Inflammatory macrophage treated with lipopolysaccharide for 4 hours (primary cell): ENCODE results near the gene SEMA5A.

Source experiments
- DNase-seq: peaks from one replicate; pipeline ENCODE4 v3.0.0-alpha.2; 2020

Gene SEMA5A

DNA sequence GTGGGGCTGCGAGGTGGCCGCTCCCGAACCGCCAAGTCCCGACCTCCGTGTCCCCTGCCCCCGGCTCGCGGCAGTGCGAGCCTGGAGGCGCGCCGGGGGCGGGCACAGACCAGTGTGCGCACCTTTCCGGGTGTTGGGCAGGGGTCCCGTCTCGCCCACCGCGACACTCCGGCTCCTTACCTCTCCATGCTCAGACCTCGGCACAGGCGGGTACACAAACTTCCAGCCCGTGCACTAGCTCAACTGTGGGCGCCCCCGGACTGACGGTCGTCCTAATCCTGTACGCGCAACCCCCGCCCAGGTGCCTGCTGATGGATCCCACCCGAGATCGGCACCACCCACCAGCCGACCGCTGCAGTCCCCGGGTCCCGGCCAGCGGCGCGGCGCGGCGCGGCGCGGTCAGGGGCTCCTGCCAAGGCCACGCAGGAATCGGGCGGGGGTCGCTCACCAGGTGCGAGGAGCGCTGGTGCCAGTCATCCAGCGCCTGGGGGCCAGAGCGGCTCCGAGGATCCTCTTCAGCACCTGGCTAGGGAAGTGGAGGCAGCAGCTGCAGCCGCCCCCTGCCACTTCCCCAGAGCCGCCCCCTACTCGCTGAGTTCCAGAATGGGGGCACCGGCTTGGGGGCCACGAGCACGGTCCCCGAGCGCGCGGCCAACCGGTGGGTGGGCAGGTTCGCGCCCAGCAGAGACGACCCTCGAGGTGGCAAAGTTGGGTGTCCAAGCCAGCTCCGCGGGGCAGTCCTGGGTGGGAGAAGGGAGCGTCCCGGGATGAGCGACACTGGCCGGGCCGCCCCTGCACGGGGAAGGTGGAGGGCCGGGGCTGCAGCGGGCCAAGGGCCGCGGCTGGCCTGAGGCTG is 511 bp downstream of the SEMA5A start:
- no peak for DNase-seq

DNA sequence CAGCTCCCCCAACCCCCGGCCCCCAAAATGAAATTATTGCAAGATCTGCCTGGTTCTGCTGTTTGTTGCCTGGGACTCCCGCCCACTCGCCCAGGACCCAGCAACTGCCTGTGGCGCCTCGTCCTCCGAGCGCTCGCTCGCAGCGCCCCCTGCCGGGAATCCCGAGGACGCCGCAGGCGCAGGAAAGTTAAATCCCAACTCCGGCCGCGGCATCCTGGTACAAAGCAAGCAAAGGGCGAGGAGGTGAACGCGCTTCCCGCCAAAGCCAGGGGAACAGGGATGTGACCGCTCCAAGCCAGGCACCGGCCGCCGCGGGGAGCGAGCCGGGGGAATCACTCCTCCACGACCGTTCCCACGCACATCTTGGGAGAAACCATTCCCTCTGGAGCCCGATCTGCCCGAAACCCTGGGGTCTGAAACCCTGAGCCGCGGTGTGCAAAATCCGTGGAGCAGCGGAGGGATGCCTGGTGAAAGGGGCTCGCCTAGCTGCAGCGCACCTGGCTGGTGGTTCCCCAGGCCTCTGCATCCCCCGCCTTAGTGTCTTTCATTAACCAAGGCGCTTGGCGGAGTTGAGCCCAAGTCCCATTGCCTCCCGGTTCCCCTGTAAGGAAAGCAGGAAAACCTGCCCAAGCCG is 1.3 kb downstream of the SEMA5A start:
- peak; percentile 37 for DNase-seq

DNA sequence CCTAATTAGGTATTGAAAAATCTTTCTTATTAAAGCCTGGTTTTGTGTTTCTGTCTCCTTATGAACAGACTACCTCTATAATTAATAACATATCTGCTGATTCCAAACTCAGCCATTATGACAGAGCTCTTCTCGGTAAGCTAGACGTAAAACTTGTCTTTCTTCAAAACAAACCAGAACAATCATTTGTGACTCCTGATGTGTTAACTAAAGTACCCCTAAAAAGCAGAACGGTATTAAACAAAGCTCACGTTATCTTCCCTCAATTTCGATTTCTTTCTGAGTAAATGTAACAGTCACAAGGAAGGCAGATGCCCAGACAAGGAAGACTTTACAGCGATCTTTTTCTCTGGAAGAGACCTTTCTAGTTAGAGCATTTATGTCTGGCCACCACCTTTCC is 1.8 kb downstream of the SEMA5A start:
- DNase-seq = no peak

DNA sequence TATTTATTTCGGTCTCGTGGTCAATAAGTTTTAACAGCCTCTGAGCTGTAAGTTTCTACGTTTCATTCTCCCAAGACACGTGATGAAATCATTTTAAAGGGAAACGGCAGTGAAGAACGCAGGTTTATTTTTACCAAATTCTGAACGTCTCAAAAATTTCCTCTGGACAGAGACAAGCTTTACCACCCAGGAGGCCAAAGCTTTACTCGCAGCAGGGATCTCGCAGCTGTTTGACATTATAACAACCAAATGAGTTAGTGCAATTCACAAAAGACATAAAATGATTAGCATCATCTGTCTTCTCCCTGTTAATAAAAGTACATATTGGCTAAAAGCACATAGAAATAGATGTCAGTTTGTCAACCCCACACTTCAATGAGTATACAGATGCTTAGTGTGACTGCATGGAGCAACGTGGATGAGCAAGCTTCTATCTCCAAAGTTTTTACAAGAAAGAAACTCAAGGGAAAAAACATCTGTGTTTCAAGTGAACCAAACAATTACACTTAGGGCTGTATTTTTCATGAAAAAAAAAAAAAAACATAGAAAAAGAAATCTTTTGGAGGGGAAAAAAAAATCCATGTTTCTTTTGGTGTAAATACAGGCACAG is 2.5 kb downstream of the SEMA5A start:
- no peak for DNase-seq

DNA sequence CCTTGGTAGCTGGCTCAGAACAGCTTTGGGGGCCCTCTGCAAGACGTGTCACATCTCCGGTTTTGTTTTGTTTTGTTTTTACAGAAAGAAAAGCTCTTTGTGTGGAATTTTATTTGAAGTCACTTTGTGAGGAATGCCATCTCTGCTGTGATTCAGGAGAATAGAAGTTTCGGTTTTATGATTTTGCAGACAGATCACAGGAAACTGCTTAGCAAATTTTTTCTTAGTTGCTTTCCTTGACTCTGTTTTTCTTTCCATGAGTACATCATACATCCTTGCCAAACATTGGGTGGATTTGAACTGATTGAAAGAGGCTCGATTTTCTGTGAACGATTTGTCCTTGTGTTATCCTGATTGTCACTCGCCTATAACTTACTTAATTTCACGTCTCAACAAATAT is 5.1 kb downstream of the SEMA5A start:
- no peak for DNase-seq

DNA sequence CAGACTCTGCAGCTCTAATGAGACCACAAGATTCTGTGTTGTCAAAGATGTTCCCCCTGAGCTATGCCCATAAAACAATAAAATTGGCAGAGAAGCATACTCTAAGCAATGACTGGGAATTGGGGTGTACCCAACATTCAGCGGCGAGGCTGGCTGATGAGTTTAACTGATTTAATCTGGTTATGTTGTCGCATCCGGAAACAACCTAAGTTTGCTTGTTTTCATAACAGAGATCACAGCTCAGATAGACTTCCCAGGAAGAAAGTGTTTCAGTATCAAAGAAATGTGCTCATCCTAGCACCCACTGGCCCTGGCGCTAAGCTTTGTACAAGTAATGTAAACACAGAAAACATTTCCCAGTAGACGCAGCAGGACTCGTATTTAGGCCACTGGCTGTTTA is 7.4 kb downstream of the SEMA5A start:
- DNase-seq = no peak

DNA sequence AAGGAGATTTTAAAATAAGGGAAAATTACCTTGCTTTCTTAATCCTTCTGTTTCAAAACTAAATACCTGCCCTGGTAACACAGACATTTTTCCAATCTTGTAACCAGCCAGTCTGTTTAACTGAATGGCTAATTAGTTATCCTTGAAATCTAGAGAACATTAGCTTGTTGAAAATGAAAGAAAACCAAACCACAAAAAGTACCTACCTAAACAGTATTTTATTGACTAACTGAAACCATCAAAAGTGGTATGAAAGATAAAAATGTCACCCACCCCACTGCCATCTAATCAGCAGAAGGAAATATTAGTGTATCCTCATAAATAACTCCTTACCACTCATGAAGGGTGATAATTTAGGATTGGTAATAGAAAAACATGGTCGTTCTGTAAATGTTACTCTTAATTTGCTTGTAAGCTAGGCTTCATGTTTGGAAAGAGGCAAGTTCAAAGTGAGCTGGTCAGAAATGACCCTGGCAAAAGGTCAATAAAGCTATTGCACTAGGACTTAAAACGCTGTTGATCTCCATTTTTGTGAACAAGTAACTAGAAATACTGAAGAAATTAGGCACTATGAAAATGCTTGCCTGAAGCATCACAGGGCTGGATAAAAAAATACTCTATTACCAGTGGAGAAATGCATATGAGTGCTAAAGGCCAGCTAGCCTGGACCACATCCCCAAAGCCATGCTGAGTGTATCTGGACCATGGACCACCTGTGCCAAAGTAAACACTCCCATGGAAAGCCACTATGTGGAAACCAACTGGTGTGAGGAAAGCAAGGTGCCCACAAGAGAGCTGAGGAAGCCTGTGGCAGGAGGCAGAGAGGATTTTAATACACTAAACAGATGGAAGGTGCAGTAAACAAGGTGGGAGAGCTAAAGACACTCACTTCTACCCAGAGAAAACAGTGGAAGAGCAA is 8.4 kb downstream of the SEMA5A start:
- no peak for DNase-seq

DNA sequence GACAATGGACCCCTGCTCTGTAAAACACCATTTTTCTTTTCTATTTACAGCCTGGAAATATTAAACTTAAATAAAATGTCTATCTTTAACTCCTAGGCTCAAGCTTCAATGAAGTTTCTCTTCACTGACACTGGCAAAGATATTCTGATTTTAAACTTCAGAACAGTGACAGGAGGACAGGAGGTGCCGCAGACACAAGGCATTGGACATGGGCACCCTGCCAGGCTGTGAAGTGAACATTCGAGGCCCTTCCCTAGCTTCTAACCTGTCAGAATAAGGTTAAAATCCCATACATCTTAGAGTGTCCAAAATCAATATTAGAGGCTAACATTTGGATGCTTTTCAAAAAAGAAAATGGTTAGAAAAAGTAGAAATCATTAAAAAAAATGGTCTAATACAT is 9.2 kb downstream of the SEMA5A start:
- no peak for DNase-seq

DNA sequence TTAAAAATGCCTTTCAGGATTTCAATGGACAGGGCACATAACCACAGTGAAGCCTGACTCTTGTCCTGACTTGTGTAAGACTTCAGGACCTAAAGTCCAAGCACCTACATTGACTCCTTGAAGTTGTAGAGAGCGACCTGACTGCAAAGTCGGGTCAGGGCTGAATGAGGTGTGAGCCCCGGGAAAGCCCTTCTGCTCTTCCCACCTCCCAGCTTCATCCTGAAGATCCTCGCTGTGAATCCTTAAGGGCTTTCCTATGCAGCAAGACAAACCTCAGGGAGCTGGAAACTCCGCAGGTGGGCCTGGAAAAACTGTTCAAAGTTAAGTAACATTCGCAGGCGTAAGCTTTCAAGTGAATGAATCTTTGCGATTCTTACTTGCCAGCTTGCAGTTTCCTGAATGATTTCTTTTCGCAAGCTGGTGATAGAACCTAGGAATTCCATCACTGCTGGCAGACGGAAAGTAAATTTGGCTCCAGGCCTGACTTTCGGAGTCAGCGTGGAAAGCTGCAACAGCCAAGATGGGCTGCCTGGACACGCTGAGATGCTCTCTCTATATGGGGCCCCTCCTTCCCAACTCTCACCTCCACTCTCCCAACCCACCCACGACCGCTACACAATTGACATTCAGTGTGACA is 10.9 kb downstream of the SEMA5A start:
- DNase-seq = no peak

DNA sequence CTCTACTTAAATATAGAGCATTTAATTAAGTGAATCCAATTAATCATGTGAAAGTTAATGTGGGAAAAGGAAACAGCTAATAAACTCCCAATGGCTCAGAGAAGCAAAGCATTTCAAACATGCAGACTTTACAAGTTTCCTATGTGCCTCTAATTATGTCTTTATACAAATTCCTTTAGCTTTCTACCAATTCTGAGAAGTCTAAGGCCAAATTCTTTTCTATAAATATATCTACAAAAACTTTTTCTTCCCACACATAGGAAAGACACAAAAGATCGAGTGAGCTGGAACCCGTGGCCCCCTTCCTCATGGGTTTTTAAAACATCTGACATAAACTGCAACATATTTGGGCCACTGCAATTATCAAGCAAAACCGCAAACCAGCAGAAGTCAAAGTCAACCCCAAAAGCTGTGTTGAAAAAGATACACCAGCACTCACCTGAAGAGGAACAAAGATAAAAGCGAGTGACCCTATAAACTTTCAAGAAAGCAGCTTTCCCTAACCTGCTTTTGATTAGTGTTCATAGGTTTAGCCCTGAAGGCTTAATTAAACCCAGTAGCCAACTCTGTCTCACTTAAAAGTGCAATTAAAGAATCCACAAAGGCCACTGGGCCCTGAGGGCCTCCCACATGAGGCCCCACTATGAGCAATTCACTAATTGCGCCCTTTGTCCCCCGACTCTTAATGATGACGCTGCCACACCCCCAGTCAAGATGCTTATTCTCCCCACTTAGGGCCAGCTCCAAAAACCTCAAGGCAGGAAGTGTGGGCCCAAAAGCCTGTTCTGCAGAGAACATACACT is 12.1 kb downstream of the SEMA5A start:
- no peak for DNase-seq

DNA sequence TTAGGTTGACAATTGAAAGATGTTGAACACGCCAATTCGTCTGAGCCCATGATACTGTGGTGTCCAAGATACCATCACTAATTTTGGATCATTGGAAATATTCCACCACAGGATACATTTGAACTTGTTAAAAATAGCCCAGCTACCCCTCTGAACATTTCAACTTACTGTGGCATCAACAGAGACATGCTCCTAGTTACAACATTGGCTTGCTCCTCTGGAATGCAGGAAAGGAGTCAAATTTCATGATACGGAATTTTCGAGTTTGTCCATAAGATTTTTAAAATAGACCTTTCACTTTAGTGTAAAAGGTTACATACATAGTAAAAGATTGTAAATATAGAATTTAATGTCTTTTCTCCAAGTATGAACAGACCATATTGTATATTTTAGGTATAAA is 12.8 kb downstream of the SEMA5A start:
- DNase-seq = no peak

DNA sequence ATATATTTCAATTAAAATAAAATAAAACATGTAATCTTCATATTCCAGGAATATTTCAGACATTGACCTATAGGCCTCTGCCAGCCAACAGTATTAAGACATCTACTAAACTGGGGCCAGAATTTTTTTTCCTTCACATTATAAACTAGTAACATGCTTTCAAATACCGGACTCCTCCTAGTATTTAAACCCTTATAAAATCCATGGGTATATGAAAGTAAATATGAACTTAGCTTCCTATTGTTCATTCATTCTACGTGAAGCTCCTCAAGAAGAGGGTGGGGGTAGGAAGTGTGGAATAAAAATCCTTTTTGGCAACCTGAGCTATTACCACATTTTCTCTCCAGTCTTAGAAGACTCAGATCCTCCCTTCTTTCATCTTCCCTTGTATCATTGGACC is 16.4 kb downstream of the SEMA5A start:
- DNase-seq = no peak

DNA sequence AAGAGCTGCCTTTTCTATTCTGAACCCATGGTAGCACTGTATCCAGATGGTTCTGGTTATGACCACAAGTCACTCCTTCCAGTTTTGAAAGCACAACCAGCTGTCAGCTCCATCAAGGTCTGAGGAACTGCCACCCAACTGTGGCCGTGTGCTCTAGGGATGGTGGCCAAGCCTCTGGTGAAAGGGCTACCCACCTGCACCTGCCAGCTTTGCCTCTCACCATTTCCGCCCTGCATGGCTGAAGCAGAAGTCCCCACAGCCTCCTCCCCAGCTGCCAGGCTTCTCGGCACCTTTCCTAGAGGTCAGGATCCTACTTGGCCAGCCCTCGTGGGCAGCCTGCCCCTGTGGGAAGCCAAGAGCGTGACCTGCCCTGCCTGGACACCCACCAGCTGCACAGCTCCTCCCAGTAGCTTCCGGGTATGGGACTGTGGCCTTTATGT is 16.8 kb downstream of the SEMA5A start:
- no peak for DNase-seq

DNA sequence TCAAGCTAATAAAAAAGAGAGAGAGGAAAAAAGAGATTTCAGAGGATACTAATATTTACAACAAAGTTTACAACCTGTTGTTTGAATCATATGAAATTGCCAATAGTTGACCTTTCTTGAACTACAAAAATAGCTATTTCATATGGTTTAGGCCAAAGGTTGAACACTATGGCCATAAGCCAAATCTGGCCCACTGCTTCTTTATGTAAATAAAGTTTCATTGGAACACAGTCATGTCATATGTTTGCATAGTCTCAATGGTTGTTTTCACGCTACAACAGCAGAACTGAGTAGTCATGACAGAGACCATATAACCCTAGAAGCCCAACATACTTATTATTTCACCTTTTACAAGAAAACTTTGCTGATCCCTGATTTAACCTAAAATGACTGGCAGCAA is 20.9 kb downstream of the SEMA5A start:
- no peak for DNase-seq

DNA sequence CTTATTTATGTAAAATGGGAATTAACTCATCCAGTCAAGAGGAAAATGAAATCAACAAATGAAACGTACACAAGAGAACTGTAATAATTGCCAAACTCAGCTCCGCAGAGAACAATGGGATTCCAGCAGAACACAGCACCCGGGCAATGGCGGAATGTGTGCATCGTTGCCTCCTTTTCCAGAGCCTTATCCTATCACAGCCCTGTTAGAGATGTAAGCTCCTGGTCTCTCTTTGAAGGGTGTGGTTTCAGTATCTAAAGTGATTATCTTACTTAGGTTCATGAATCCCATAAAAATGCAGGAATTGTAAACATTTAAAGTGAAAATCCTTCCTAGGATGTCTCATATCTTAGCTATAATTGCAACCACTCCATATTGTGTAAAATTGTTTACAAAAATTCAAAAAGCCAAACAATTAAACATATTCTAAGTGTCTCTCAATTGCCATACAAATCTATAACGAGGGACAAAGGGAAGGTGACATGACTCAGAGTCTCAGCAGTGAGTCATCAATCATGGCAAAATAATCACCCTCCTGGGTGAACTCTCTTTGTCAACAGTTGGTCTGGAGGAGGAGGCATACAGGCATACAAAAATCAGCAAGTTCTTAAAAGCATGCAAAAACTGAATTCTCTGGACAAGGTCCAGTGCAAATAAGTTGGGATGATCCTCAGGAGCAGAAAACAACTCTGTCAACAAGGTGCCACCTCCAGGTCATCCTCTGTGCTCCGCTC is 22.6 kb downstream of the SEMA5A start:
- DNase-seq = no peak

DNA sequence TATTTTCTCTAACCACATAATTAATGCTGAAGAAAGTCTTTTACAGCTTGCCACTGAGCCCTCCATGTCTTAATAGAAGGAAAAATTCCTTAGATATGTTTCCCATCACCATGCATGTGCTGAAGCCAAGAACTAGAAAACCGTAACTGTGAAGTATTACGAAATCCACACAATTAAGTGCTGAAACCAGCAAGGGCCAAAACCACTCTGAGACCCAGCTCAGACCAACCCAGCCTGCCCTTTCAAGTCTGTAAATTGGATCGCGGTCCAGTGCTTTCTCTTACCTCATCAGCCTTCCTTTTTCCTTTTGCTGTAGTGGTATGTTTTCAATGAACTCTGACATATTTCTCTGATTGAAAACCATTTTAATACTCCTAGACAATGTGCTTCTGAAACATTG is 26.3 kb downstream of the SEMA5A start:
- no peak for DNase-seq

DNA sequence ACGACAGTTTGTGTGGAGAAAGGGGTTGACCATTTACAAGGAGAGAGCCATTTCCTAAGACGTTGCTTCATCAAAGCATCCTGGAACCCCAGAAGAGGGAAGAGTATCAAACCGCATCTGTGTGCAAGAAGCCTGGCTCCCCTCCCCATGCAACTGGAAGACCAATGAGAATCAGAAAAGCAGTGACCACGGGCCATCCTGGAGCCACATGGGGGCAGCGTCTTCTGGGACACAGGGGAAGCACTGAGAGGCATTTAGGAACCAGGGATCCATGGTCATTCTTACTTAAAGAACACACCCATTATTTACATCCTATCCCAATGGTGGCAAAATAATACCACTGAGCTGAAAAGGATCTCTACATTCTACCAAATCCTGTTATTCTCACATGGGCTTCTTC is 29.3 kb downstream of the SEMA5A start:
- DNase-seq = no peak

DNA sequence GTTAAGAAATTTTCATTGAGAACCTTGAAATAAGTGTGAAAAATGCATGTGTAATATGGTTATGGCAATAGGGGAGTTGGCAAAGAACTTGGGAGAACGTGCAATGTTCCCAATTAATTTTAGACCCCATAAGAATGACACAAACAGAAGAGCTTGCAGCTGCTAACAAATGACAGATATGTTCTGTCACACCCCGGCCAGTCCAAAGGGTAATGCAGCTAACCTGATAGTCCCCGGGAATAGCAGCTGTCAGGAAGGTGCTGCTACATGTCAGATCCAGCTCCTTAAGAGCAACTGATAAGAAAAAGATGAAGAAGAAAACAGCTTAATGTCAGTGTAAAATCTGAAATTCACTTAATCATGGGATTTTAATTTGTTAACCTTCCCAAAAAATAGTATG is 30.4 kb downstream of the SEMA5A start:
- DNase-seq = no peak

DNA sequence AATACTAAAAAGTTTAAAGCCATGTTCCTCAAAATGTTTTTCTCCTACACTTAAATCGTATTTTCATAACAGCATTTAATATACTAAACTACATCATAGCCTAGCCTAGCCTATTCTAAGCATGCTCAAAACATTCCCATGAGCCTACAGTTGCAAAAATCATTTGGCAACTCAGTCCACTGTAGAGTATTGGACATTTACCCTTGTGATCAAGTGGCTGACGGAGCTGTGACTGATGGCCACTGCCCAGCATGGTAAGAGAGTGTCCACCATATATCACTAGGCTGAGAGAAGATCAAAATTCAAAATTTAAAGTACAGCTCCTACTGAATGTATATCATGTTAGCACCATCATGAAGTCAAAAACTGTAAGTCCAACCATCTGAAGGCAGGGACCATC is 30.9 kb downstream of the SEMA5A start:
- no peak for DNase-seq

DNA sequence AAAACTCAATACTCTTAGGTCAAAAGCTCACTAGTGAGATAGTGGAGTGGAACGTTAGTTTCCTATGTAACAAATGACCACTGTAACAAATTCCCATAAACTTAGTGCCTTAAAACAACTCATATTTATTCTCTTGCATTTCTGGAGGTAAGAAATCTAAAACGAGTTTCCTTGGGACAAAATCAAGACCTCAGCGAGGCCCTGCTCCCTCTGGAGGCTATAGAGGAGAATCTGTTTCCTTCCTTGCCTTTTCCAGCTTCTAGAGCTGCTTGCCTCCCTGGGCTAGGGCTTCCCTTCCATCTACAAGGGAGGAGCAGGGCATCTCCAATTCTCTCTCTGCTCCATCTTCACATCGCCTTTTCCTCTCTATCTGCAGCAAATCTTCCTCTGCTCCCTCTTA is 32.0 kb downstream of the SEMA5A start:
- no peak for DNase-seq

DNA sequence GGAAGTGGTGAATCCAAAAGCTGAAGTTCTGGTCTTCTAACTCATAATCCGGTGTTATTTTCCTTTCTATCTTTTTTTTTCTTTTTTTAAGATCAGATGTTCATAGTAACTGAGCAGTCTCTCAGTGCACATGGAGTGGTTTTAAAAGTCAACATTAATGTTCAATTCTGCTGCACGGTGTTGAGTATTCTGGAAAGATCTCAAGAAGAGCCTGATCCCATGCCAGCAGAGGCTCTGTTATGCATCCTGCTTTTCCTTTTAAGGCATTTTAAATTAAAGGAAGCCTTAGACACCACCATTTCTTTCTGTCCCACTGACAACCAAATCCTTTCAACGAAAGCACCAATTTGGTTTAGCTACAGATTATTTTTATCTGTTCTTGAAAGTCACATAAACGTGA is 33.4 kb downstream of the SEMA5A start:
- no peak for DNase-seq
